WTC11 (cell line): ENCODE data around the gene CSAG3.
"Not testable (repeated sequence)": the region's sequence is repeated elsewhere in the genome, so short reads cannot be mapped to it uniquely, and the experiment has no call there.

Experiments used
- ATF2 ChIP-seq: sonication (generic); formaldehyde crosslinking; IDR thresholded peaks from 2 replicates; pipeline ENCODE4 v1.8.1; 2022; ENCODE audit warnings: low read depth, missing genetic modification reagents, borderline replicate concordance
- CBFB ChIP-seq: sonication (generic); formaldehyde crosslinking; IDR thresholded peaks from 2 replicates; pipeline ENCODE4 v1.8.1; 2022; ENCODE audit warnings: mild to moderate bottlenecking, low read depth, missing genetic modification reagents
- CTCF ChIP-seq: fragments of 200-600 bp; IDR thresholded peaks from 2 replicates; pipeline ENCODE4 v1.8.0; 2022; ENCODE audit warnings: antibody characterized with exemption
- E2F4 ChIP-seq: sonication (generic); formaldehyde crosslinking; IDR thresholded peaks from 2 replicates; pipeline ENCODE4 v1.8.1; 2022; ENCODE audit warnings: low read depth, mild to moderate bottlenecking, moderate library complexity, missing genetic modification reagents, borderline replicate concordance
- ELF4 ChIP-seq: sonication (generic); formaldehyde crosslinking; IDR thresholded peaks from 2 replicates; pipeline ENCODE4 v1.8.1; 2022; ENCODE audit warnings: low read depth, mild to moderate bottlenecking, moderate library complexity, missing genetic modification reagents
- ERG ChIP-seq: fragments of 250-450 bp; sonication (Bioruptor Pico); IDR thresholded peaks from 2 replicates; pipeline ENCODE4 v1.8.0; 2021; ENCODE audit warnings: mild to moderate bottlenecking
- IRF2 ChIP-seq: sonication (generic); formaldehyde crosslinking; IDR thresholded peaks from 2 replicates; pipeline ENCODE4 v1.8.0; 2022; ENCODE audit warnings: low read depth, missing genetic modification reagents, borderline replicate concordance
- JAZF1 ChIP-seq: fragments of 250-450 bp; sonication (Bioruptor Pico); IDR thresholded peaks from 2 replicates; pipeline ENCODE4 v1.9.0; 2021; ENCODE audit warnings: moderate library complexity, mild to moderate bottlenecking, inconsistent platforms
- NFYB ChIP-seq: sonication (generic); formaldehyde crosslinking; conservative IDR thresholded peaks from 2 replicates; pipeline ENCODE4 v1.8.0; 2022; ENCODE audit warnings: low read depth, missing genetic modification reagents
- SMAD4 ChIP-seq: sonication (generic); formaldehyde crosslinking; IDR thresholded peaks from 2 replicates; pipeline ENCODE4 v1.8.0; 2022; ENCODE audit warnings: mild to moderate bottlenecking, missing genetic modification reagents
- SP1 ChIP-seq: sonication (generic); formaldehyde crosslinking; conservative IDR thresholded peaks from 2 replicates; pipeline ENCODE4 v1.8.1; 2022; ENCODE audit warnings: missing genetic modification reagents
- TEAD4 ChIP-seq: sonication (generic); formaldehyde crosslinking; IDR thresholded peaks from 2 replicates; pipeline ENCODE4 v1.8.0; 2022; ENCODE audit warnings: mild to moderate bottlenecking, missing genetic modification reagents
- USF1 ChIP-seq: sonication (generic); formaldehyde crosslinking; IDR thresholded peaks from 2 replicates; pipeline ENCODE4 v1.8.0; 2022; ENCODE audit warnings: mild to moderate bottlenecking, missing genetic modification reagents

- TF ChIP-seq CTCF; NFYB (CRISPR knock-in tag); SP1 (CRISPR knock-in tag); USF1 (CRISPR knock-in tag); CBFB (CRISPR knock-in tag); ELF4 (CRISPR knock-in tag); JAZF1; E2F4 (CRISPR knock-in tag); ATF2 (CRISPR knock-in tag); IRF2 (CRISPR knock-in tag); ERG; SMAD4 (CRISPR knock-in tag); TEAD4 (CRISPR knock-in tag): not testable (repeated sequence)
Observed at GRCh38 chrX:152761582-152761981, 2.6 kb downstream of the CSAG3 start.
